HG03108 (cell line): ENCODE data around the gene OR52B2.
"Not testable (repeated sequence)": the region's sequence is repeated elsewhere in the genome, so short reads cannot be mapped to it uniquely, and the experiment has no call there.

Experiments
- ATAC-seq: cut with Tn5 transposase; IDR thresholded peaks from one replicate; pipeline ENCODE4 v1.9.1; 2021; ENCODE audit warnings: moderate library complexity; ENCODE audit not compliant: unreplicated experiment

Gene OR52B2

DNA sequence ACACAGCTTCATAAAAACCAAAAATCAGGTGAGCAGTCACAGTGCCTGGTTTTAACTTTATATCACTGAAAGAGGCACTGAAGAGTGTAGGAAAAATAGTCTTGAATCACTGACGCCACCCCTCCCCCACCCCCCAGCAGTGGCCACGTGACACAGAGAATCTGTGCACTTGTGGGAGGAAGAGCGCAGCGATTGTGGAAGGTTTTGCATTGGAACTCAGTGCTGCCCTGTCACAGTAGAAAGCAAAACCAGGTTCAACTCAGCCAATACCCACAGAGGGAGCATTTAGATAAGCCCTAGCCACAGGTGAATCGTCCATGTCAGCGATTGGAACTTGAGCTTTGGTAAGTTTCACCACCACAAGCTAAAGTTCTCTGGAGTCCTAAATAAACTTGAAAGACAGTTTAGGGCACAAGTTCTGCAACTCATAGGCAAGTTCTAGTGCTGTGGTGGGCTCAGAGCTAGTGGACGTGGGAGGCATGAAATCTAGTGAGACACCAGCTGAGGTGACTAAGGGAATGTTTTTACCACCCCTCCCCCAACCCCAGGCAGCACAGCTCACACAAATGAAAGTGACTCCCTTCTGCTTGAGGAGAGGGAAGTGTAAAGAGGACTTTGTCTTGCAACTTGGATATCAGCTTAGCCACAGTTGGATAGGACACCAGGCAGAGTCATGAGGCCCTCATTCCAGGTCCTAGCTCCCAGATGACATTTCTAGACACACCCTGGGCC lies 13.3 kb downstream of the OR52B2 start:
- ATAC-seq = no peak

GRCh38 chr11:6152126-6152525 lies 18.0 kb downstream of the OR52B2 start:
- ATAC-seq = no peak

- no peak for ATAC-seq
These were observed 19.0 kb downstream of the OR52B2 start for GRCh38 chr11:6151117-6151516.

DNA sequence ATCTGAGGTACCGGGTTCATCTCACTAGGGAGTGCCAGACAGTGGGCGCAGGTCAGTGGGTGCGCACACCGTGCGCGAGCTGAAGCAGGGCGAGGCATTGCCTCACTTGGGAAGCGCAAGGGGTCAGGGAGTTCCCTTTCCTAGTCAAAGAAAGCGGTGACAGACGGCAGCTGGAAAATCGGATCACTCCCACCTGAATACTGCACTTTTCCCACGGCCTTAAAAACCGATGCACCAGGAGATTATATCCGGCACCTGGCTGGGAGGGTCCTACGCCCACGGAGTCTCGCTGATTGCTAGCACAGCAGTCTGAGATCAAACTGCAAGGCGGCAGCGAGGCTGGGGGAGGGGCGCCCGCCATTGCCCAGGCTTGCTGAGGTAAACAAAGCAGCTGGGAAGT lies 26.4 kb downstream of the OR52B2 start:
- not testable (repeated sequence) for ATAC-seq

DNA sequence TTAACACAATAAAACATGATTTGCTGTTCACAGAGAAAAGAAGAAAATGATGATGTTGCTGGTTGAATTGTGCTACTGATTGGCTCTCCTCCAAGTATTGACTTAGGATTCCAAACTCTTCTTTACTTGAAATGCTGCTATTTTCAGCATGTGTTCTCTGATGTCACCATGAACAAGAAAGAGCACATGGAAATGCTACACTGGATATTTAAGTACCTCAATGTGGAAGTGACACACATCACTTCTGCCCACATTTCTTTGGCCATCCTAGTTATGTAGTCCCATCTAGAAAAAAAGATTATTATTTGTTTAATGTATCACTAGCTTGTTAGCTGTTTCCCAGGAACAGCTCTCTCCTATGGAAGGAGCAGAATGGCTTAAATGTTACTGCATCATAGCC lies 27.2 kb downstream of the OR52B2 start:
- no peak for ATAC-seq

GRCh38 chr11:6135936-6136335 lies 34.2 kb downstream of the OR52B2 start:
- not testable (repeated sequence) for ATAC-seq

DNA sequence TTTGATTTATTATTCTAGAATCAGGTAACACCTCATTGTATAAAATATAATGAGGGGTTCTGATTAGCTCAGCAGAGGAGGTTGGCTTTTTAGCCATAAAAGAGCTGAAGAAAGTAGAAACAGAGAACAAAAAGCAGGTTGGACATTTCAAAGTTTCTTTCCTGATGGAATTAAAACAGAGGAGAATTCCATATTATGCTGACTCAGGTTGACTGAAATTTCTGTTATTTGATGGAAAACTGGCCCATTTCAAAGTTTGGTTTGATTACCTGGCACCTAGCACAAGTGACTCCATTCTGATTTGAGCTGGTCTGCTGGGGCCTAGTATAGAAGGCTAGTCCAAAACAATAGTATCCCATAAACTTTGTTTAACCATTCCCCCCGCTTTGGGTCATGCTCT lies 37.7 kb downstream of the OR52B2 start:
- no peak for ATAC-seq

DNA sequence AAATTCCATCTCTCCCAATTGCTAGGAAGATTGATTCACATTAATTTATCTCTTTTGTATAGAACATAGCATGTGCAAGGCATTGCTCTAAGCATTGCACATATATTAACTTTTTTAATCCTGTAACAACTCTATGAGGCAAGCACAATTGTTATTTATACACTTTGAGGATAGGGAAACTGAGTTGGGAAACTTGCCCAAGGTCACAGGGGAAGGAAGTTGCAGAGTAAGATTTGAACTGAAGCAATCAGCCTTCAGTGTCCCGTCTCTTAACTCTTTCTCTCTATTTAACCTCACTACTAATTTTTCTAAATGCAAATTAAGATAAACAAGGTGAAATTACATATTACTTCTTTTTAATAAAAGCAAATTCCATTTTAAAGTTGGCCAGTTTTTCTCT lies 40.5 kb downstream of the OR52B2 start:
- ATAC-seq = no peak

DNA sequence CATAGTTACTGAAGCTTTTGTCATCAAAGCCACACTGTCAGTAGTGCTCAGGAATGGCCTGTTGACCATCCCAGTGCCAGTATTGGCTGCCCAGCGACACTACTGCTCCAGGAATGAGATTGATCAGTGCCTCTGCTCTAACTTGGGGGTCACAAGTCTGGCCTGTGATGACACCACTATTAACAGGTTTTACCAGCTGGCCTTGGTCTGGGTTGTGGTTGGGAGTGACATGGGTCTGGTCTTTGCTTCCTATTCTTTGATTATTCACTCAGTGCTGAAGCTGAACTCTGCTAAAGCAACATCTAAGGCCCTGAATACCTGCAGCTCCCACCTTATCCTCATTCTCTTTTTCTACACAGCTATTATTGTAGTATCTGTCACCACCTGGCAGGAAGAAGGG lies 41.1 kb downstream of the OR52B2 start:
- ATAC-seq = no peak

- no peak for ATAC-seq
These were observed 42.2 kb downstream of the OR52B2 start for GRCh38 chr11:6127881-6128280.

GRCh38 chr11:6124245-6124644 lies 45.9 kb downstream of the OR52B2 start:
- no peak for ATAC-seq
